ENCODE data around the gene NARS2.

The NARS2 gene

GRCh38 chr11:78429209-78429608 is 145.5 kb downstream of the NARS2 start:
- TF ChIP-seq JUND (IDR thresholded peaks at IDR 0.05; ENCODE audit: low read depth): no peak
- DNase-seq (ENCODE audit: low read depth in 1 of 2, low spot score in 1 of 2): no peak
- in situ Hi-C loops (cut with HindIII; ENCODE audit: low pct_unique_long_range_greater_than_20kb, low sequenced_read_pairs): no loop called here

DNA sequence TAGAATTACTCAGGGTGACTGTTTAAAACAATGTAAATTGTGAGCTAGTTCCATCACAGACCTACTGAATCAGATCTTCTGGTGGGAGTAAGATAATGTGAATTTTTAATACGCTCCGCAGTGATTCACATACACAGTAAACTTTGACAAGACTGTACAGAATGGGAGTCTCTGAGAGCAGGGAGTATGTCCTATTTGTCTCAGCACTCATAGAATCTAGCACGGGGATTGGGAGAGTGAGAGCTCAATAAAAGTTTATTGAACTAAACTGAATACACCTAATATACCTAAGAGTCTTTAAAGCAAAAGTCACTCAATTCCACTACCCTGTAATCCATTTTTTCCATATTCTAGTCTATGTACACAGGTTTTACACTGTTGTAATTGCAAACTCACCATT is 145.9 kb downstream of the NARS2 start:
- in situ Hi-C loops (cut with HindIII; ENCODE audit: low pct_unique_long_range_greater_than_20kb, low sequenced_read_pairs): no loop called here
- no peak for DNase-seq (ENCODE audit: low read depth in 1 of 2, low spot score in 1 of 2)
- TF ChIP-seq JUND (IDR thresholded peaks at IDR 0.05; ENCODE audit: low read depth): no peak

DNA sequence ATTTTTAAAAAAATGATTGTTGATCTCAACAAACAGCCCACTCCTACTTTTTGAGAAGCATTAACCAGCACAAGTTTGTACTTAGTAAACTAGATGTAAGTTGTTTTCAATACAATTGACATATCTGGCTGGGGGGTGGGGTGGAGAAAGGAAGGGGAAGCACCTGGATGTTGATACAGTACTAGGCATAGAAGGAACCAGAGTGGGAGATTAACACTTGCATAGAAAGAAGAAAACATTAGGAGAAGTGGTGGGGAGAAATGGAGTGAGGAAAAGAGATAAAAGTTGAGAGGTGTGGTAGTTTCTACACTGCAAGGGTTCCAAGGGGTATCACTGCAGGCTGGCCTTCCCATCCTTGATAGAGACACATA is 146.4 kb downstream of the NARS2 start:
- DNase-seq (ENCODE audit: low read depth in 1 of 2, low spot score in 1 of 2): no peak
- no peak for TF ChIP-seq JUND (IDR thresholded peaks at IDR 0.05; ENCODE audit: low read depth)
- in situ Hi-C loops (cut with HindIII; ENCODE audit: low pct_unique_long_range_greater_than_20kb, low sequenced_read_pairs): no loop called here

DNA sequence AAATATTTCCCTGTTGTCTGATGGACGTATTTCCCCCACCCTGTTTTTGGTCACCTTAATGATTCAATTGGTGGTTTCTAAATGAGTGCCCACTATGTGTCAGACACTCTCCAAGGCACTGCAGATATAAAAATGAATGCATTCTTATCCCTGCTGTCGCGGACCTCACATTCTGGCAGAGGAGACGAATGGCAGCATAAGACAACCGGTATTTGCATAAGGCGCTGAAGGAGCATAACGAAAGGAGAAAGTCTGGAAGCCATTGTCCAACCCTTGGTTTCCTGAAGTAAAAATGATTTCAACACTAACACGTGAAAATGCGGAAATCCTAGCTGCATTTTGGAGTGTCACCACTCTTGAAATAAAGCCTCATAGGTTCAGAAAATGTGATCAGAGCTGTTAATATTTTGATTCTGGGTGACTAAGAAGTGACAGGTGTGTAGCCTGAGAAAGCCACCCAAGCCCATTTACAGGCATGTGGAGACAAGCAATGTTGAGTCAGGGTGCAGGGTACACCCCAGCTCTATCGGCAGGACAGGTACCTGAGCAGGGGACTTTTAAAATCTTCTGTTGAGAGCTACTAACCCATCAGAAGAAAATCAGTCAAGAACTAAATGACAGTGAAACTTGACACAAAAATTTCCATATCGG is 146.9 kb downstream of the NARS2 start:
- in situ Hi-C loops (cut with HindIII; ENCODE audit: low pct_unique_long_range_greater_than_20kb, low sequenced_read_pairs): no loop called here
- TF ChIP-seq JUND (IDR thresholded peaks at IDR 0.05; ENCODE audit: low read depth): no peak
- no peak for DNase-seq (ENCODE audit: low read depth in 1 of 2, low spot score in 1 of 2)

- DNase-seq (ENCODE audit: low read depth in 1 of 2, low spot score in 1 of 2): no peak
- in situ Hi-C loops (cut with HindIII; ENCODE audit: low pct_unique_long_range_greater_than_20kb, low sequenced_read_pairs): no loop called here
These were observed 147.8 kb downstream of the NARS2 start for GRCh38 chr11:78426845-78427244.

DNA sequence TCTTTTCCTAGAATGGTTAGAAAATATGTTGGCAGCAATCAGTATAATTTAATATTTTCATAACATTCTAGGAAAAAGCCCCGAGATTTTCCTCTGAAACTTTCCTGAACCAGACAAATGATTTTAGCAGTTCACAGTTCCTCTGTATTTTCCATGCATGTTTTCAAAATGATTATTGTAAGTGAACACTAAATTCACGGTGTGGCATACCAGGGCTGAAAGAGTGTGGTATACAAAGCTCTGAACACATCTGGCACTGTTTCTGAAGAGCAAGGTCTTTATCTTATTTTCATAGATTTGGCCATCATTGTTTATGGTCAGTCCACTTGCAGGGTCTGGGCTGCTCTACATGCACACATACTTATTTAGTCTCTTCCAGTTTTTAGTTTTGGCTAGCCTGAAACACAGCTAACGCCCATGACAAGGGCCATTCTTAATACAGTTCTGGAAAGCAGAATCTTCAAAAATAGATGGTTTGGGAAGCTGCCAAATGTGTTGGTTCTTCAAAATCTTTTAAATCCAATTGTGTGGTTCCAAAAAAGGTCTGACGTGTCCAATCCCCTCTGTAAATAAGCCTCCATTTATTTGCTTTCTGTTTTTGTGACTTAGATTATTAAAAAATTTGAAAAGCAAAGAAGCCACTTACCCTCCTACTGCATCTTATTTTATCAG is 149.1 kb downstream of the NARS2 start:
- DNase-seq (ENCODE audit: low read depth in 1 of 2, low spot score in 1 of 2): no peak
- no peak for TF ChIP-seq JUND (IDR thresholded peaks at IDR 0.05; ENCODE audit: low read depth)
- in situ Hi-C loops (cut with HindIII; ENCODE audit: low pct_unique_long_range_greater_than_20kb, low sequenced_read_pairs): no loop called here

More at GRCh38 chr11:78426845-78427244, 147.8 kb downstream of the NARS2 start:
- TF ChIP-seq JUND (IDR thresholded peaks at IDR 0.05; ENCODE audit: low read depth): no peak

DNA sequence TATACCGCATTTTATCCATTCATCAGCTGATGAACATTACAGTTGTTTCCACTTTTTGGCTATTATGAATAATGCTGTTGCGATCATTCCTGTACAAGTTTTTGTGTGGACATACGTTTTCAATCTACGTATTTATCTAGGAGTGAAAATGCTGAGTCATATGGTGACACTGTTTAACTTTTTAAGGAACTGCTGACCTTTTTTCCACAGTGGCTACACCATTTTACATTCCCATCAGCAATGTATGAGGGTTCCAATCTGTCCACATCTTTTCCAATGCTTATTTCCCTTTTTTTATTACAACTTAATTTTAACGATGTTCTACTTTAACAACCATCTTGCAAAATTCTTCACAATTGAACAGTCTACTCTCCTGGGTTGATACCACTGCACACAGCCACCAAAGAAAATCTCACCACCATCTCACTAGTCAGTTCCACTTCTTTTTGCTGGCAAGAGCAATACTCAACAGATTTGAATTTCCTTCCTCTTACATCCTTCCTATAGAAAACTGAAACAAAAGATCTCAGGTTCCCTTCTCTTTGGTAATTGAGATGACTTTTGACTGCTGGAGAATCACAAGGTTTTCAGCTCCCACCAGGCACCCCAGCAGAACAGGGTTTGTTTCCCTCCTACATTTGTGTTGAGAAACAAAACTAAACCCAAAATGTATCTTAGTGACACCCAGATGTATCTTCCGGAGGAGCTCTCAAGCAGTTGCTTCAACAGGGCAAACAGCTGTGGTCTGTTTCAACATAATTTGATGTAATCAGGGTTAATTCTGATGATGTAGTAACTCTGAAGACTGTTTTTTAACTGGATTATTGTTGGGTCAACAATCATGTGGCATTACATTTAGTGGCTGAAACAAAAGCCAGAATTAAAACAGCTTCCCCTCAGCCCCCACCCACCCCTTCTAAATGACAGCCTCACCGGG is 150.1 kb downstream of the NARS2 start:
- DNase-seq (ENCODE audit: low read depth in 1 of 2, low spot score in 1 of 2): no peak
- no peak for TF ChIP-seq JUND (IDR thresholded peaks at IDR 0.05; ENCODE audit: low read depth)
- in situ Hi-C loops (cut with HindIII; ENCODE audit: low pct_unique_long_range_greater_than_20kb, low sequenced_read_pairs): no loop called here

DNA sequence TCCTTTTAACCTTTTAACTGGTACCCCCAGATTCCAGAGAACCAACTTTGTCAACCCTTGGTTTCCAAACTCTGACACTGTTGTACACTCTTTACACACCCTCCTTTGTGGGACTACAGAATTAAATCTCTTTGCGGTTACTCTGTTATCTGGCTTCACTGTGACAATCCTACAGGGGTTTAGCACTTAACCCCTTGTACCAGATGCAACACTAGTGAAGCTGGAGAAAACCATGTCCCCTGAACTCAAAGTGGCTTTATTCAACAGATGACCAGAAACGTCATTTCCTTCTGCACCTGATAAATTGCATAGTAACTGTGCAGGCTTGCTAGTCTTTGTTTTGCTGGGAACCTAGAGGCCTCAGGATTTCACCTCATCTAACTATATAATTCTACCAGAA is 151.4 kb downstream of the NARS2 start:
- no peak for TF ChIP-seq JUND (IDR thresholded peaks at IDR 0.05; ENCODE audit: low read depth)
- in situ Hi-C loops (cut with HindIII; ENCODE audit: low pct_unique_long_range_greater_than_20kb, low sequenced_read_pairs): no loop called here
- no peak for DNase-seq (ENCODE audit: low read depth in 1 of 2, low spot score in 1 of 2)

DNA sequence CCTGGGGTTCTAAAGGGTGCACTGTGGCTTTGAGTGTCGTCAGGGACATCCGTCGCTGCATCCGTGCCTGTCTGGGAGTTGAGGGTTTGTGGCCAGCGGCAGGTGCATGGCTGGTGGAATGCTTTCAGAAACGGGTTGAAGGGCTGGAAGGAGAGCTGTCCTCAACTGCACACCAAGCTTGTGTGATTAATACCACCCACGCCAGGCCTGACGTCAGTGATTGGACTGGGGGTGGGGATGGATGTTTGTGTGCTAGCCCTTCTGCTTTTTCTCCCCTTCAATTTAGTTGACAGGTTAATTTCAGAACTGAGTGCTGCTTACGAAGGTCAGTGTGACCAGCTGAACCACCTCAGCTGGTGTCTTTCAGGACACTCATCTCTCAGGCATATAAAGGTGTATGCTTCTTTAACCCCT is 153.9 kb downstream of the NARS2 start:
- in situ Hi-C loops (cut with HindIII; ENCODE audit: low pct_unique_long_range_greater_than_20kb, low sequenced_read_pairs): no loop called here

DNA sequence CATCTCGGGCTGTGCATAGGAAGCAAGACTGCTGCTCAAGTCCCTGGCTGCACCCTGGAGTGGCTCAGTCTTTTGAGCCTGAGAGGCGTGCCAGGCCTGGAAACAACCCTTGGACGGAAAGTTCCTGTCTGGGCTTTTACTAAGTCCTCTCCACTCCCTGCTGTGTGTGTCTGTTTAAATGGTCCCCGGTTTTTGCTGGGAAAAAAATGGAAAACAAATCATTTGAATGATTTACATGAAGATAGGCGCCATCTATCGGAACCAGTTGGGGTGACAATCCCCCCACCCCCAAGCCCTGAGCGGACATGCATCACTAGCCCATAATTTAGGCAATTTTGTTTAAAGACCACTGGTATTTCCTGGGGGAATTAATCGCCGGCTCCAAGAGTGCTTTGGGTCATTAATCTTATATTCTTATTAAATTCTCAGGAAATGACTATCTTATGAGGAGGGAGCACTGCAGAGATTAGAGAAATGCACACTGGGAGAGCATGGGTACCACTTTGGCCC is 154.4 kb downstream of the NARS2 start:
- no peak for TF ChIP-seq JUND (IDR thresholded peaks at IDR 0.05; ENCODE audit: low read depth)
- peak; percentile 52 to 72 for DNase-seq (ENCODE audit: low read depth in 1 of 2, low spot score in 1 of 2)
- in situ Hi-C loops (cut with HindIII; ENCODE audit: low pct_unique_long_range_greater_than_20kb, low sequenced_read_pairs): no loop called here

More for the DNA sequence above, 153.9 kb downstream of the NARS2 start:
- DNase-seq (ENCODE audit: low read depth in 1 of 2, low spot score in 1 of 2): peak in 1 of 2 experiments; percentile 13
- TF ChIP-seq JUND (IDR thresholded peaks at IDR 0.05; ENCODE audit: low read depth): no peak

- TF ChIP-seq JUND (IDR thresholded peaks at IDR 0.05; ENCODE audit: low read depth): no peak
- in situ Hi-C loops (cut with HindIII; ENCODE audit: low pct_unique_long_range_greater_than_20kb, low sequenced_read_pairs): no loop called here
These were observed 155.3 kb downstream of the NARS2 start for GRCh38 chr11:78419327-78419726.

GRCh38 chr11:78418584-78419211 is 156.0 kb downstream of the NARS2 start:
- no peak for TF ChIP-seq JUND (IDR thresholded peaks at IDR 0.05; ENCODE audit: low read depth)
- in situ Hi-C loops (cut with HindIII; ENCODE audit: low pct_unique_long_range_greater_than_20kb, low sequenced_read_pairs): no loop called here
- DNase-seq (ENCODE audit: low read depth in 1 of 2, low spot score in 1 of 2): no peak

More at GRCh38 chr11:78419327-78419726, 155.3 kb downstream of the NARS2 start:
- no peak for DNase-seq (ENCODE audit: low read depth in 1 of 2, low spot score in 1 of 2)
